Measurements from ENCODE around the gene BCAP31. TPM values are rescaled to one million over a fixed set of nuclear protein-coding genes. Genes with fewer than 3 reads are reported as not detected.
A peak's percentile ranks its signal among the peaks of the same experiment; 100 is the strongest.

The BCAP31 gene
- total and polyA plus RNA-seq, 3 donors from 2014 or later = 149 to 222 (median 153) TPM

GRCh38 chrX:153662266-153662665, 61.9 kb downstream of the BCAP31 start:
- Histone ChIP-seq H3K4me1 (no peaks in the 10 kb centered on the region), H3K27me3 (no peaks in the 10 kb centered on the region), H3K4me3 (no peak overlapping the region), H3K9me3 (no peaks in the 10 kb centered on the region), H3K36me3 (ENCODE audit: low read depth, missing control alignments) (no peaks in the 10 kb centered on the region), H3K27ac (no peak overlapping the region)
- intact Hi-C loops (cut with DNase I; ENCODE audit: low total_unique reads) = no loop called here
- peak; percentile 74 for DNase-seq
- WGBS, 2 donors = 18 to 21% methylated on average over 10 to 18 of the region's 31 CpGs
- no peak for TF ChIP-seq POLR2A (IDR thresholded peaks at IDR 0.05)
- TF ChIP-seq, protein P1, sequence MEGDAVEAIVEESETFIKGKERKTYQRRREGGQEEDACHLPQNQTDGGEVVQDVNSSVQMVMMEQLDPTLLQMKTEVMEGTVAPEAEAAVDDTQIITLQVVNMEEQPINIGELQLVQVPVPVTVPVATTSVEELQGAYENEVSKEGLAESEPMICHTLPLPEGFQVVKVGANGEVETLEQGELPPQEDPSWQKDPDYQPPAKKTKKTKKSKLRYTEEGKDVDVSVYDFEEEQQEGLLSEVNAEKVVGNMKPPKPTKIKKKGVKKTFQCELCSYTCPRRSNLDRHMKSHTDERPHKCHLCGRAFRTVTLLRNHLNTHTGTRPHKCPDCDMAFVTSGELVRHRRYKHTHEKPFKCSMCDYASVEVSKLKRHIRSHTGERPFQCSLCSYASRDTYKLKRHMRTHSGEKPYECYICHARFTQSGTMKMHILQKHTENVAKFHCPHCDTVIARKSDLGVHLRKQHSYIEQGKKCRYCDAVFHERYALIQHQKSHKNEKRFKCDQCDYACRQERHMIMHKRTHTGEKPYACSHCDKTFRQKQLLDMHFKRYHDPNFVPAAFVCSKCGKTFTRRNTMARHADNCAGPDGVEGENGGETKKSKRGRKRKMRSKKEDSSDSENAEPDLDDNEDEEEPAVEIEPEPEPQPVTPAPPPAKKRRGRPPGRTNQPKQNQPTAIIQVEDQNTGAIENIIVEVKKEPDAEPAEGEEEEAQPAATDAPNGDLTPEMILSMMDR (IDR thresholded peaks at IDR 0.05) = peak in 1 of 3 experiments; percentile 27

- WGBS, 2 donors = 95 to 100% methylated on average over 2 to 3 of the region's 3 CpGs
- Histone ChIP-seq H3K9me3 (no peaks in the 10 kb centered on the region), H3K36me3 (ENCODE audit: low read depth, missing control alignments) (no peaks in the 10 kb centered on the region), H3K27me3 (no peaks in the 10 kb centered on the region), H3K4me1 (no peaks in the 10 kb centered on the region), H3K27ac (no peak overlapping the region), H3K4me3 (no peak overlapping the region)
- intact Hi-C loops (cut with DNase I; ENCODE audit: low total_unique reads) = no loop called here
- no peak for DNase-seq
- no peak for TF ChIP-seq POLR2A (IDR thresholded peaks at IDR 0.05)
- TF ChIP-seq, protein P1 (IDR thresholded peaks at IDR 0.05) = no peak
These were observed 64.9 kb downstream of the BCAP31 start for GRCh38 chrX:153659268-153659667.

- Histone ChIP-seq H3K36me3 (ENCODE audit: low read depth, missing control alignments) (no peaks in the 10 kb centered on the region), H3K27me3 (no peaks in the 10 kb centered on the region), H3K4me3 (no peak overlapping the region), H3K9me3 (no peaks in the 10 kb centered on the region), H3K4me1 (no peaks in the 10 kb centered on the region), H3K27ac (no peak overlapping the region)
- intact Hi-C loops (cut with DNase I; ENCODE audit: low total_unique reads) = no loop called here
- TF ChIP-seq, protein P1 (IDR thresholded peaks at IDR 0.05) = no peak
- no peak for TF ChIP-seq POLR2A (IDR thresholded peaks at IDR 0.05)
- no peak for DNase-seq
- 89% methylated on average over 9 of the region's 9 CpGs; no CpG with 5 or more reads in 1 of the 2 donors for WGBS, 2 donors
These were observed 67.0 kb downstream of the BCAP31 start for GRCh38 chrX:153657161-153657560.

- DNase-seq = no peak
- Histone ChIP-seq H3K4me1 (no peaks in the 10 kb centered on the region), H3K4me3 (no peak overlapping the region), H3K27me3 (no peaks in the 10 kb centered on the region), H3K27ac (no peak overlapping the region), H3K36me3 (ENCODE audit: low read depth, missing control alignments) (no peaks in the 10 kb centered on the region), H3K9me3 (no peaks in the 10 kb centered on the region)
- 96 to 97% methylated on average over 2 of the region's 2 CpGs for WGBS, 2 donors
- TF ChIP-seq, protein P1 (IDR thresholded peaks at IDR 0.05) = no peak
- TF ChIP-seq POLR2A (IDR thresholded peaks at IDR 0.05) = no peak
- intact Hi-C loops (cut with DNase I; ENCODE audit: low total_unique reads) = no loop called here
These were observed 70.6 kb downstream of the BCAP31 start for GRCh38 chrX:153653556-153653955.

DNA sequence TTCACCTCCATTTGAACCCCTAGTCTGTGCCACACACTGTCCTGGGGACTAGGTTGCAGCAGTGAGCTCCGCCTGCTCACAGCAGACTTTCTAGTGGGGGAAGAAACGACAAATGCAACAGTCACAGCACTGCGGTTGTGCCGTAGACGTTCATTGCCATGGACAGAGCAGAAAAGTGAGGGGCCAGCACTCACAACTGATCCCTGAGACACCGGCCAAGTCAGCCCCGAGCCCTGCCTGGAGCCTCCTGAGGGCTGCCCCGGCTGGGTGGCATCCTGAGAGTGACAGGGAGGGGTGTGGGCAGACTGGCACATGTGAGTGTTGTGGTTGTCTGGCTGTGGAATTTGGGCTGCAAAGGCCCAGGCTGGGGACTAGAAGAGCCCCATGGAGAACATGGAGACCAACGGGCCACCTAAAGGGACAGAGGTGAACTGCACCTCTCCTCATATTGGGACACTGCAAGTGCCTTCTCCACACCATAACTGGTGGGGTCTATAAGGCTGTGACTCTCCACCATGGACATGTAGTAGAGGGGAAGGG, 72.6 kb downstream of the BCAP31 start:
- no peak for TF ChIP-seq POLR2A (IDR thresholded peaks at IDR 0.05)
- TF ChIP-seq, protein P1 (IDR thresholded peaks at IDR 0.05) = peak in 1 of 3 experiments; percentile 14
- Histone ChIP-seq H3K36me3 (ENCODE audit: low read depth, missing control alignments) (no peaks in the 10 kb centered on the region), H3K9me3 (no peaks in the 10 kb centered on the region), H3K4me1 (no peaks in the 10 kb centered on the region), H3K4me3 (no peak overlapping the region), H3K27me3 (no peaks in the 10 kb centered on the region), H3K27ac (no peak overlapping the region)
- no peak for DNase-seq
- intact Hi-C loops (cut with DNase I; ENCODE audit: low total_unique reads) = no loop called here
- 72% methylated on average over 9 of the region's 9 CpGs; no CpG with 5 or more reads in 1 of the 2 donors for WGBS, 2 donors
